ENCODE results near the gene AK5. TPM values are rescaled to one million over a fixed set of nuclear protein-coding genes. Genes with fewer than 3 reads are reported as not detected.

Gene AK5
- total and polyA plus RNA-seq, 2 of the 4 experiments (the other 2 are of a cell fraction), result 22.5 to 25.8 TPM

DNA sequence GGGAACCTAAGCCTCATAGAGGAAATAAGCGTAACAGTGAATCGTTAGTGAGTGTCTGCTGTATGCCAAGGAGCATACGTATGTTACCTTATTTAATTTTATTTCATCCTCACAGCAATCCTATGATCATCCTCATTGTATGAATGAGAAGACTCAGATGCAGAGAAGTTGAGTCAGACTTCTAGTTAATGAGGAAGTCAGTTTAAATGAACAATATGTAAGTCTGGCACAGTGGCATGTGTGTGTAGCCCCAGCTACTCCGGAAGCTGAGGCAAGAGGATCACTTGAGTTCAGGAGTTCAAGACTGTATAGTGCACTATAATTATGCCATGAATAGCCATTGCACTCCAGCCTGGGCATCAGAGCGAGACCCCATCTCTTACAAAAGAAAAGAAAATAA is 252.6 kb downstream of the AK5 start:
- ATAC-seq (ENCODE audit: low read depth), result no peak
- peak overlapping the region; percentile 95 for H4K91ac ChIP-seq (ENCODE audit: insufficient read depth, low read depth, low read length)
- H2AK5ac ChIP-seq (ENCODE audit: low read depth, low read length), result peak overlapping the region; percentile 97
- peak overlapping the region; percentile 87 for H3K14ac ChIP-seq (replicated peaks; ENCODE audit: low read depth, low read length)
- in situ Hi-C loops (cut with MboI; ENCODE audit: low sequenced_read_pairs) (loop anchor here (5.0 kb wide), 1 partner anchor 382 kb away; no protein-coding TSS in a partner anchor), dilution Hi-C loops (cut with HindIII; ENCODE audit: low sequenced_read_pairs, unreplicated experiment) (no loop called here), intact Hi-C loops (cut with micrococcal nuclease) (loop anchor here (5.0 kb wide), 1 partner anchor 317 kb away; the partner anchor contains the start of gene PIGK)
- peaks cover 23% of the 10 kb centered on the region for H3K9me1 ChIP-seq (ENCODE audit: insufficient read depth, low read length)
- H2BK120ac ChIP-seq (ENCODE audit: low read depth, low read length), result peak overlapping the region; percentile 95
- H3K36me3 ChIP-seq (ENCODE audit: control insufficient read depth, insufficient read depth, low read length), result no peaks in the 10 kb centered on the region; the same call in 1 of the 2 replicates
- peak overlapping the region; percentile 74 for H2BK5ac ChIP-seq (ENCODE audit: low read depth, low read length, poor library complexity, severe bottlenecking)
- peak overlapping the region; percentile 17 to 96; a peak in 3 of 4 replicates for H4K8ac ChIP-seq (ENCODE audit: low read depth in 2 of 2, low read length in 2 of 2)
- 80% methylated on average over 1 of the region's 5 CpGs; no CpG with 5 or more reads in 1 of the 2 experiments for WGBS, 2 experiments (ENCODE audit: extremely low coverage in 2 of 2, insufficient read length in 1 of 2)
- no peak for DNase-seq
- H3K27me3 ChIP-seq (ENCODE audit: control insufficient read depth, insufficient read depth, low read length), result no peaks in the 10 kb centered on the region
- no peak overlapping the region for H3K9ac ChIP-seq (ENCODE audit: low read depth, low read length)
- BruUV-seq (replicated peaks), result no TSS peak
- CTCF ChIA-PET, result interaction anchor here (0.7 to 1.8 kb wide), 2 partner anchors 19 to 239 kb away, joined by 3 to 4 read pairs; no protein-coding TSS in a partner anchor
- H2BK15ac ChIP-seq (ENCODE audit: low read depth, low read length), result peak overlapping the region; percentile 94; the same call in 2 of the 3 replicates
- no peaks in the 10 kb centered on the region for H4K20me1 ChIP-seq (ENCODE audit: insufficient read depth, low read length)
- no peak overlapping the region for H3K56ac ChIP-seq (ENCODE audit: extremely low read depth, insufficient read depth, low read length)
- peaks cover 17% of the 10 kb centered on the region for H3K4me1 ChIP-seq (ENCODE audit: control insufficient read depth, insufficient read depth, low read length)
- H3K4me2 ChIP-seq (ENCODE audit: low read depth, low read length), result no peak overlapping the region
- H3K27ac ChIP-seq (ENCODE audit: insufficient read depth, low read length), result no peak overlapping the region
- H3K79me1 ChIP-seq (ENCODE audit: low read depth in 1 of 2, low read length in 2 of 2), result peaks cover 4 to 42% of the 10 kb centered on the region in 2 experiments; a peak in 2 of 4 replicates
- peak overlapping the region; percentile 85; the same call in 1 of the 2 replicates for H4K5ac ChIP-seq (ENCODE audit: low read depth, low read length)
- POLR2A ChIA-PET (ENCODE audit: unreplicated experiment), result no interaction called here
- H3K9me3 ChIP-seq (ENCODE audit: control insufficient read depth, insufficient read depth, low read length), result no peaks in the 10 kb centered on the region
- TF ChIP-seq RFX5 (IDR thresholded peaks at IDR 0.05; ENCODE audit: low read depth, low read length) (no peak), MXI1 (IDR thresholded peaks at IDR 0.05; ENCODE audit: borderline replicate concordance, low read depth, low read length) (no peak), CHD1 (IDR thresholded peaks at IDR 0.05; ENCODE audit: low read depth, low read length) (no peak)
- TF ChIP-seq, protein P1, sequence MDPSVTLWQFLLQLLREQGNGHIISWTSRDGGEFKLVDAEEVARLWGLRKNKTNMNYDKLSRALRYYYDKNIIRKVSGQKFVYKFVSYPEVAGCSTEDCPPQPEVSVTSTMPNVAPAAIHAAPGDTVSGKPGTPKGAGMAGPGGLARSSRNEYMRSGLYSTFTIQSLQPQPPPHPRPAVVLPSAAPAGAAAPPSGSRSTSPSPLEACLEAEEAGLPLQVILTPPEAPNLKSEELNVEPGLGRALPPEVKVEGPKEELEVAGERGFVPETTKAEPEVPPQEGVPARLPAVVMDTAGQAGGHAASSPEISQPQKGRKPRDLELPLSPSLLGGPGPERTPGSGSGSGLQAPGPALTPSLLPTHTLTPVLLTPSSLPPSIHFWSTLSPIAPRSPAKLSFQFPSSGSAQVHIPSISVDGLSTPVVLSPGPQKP (IDR thresholded peaks at IDR 0.05; ENCODE audit: borderline replicate concordance, low read depth, low read length), result no peak
- TF ChIP-seq, protein P2, sequence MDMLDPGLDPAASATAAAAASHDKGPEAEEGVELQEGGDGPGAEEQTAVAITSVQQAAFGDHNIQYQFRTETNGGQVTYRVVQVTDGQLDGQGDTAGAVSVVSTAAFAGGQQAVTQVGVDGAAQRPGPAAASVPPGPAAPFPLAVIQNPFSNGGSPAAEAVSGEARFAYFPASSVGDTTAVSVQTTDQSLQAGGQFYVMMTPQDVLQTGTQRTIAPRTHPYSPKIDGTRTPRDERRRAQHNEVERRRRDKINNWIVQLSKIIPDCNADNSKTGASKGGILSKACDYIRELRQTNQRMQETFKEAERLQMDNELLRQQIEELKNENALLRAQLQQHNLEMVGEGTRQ (IDR thresholded peaks at IDR 0.05; ENCODE audit: low read depth, low read length), result no peak
- peak overlapping the region; percentile 98 for H2BK20ac ChIP-seq (ENCODE audit: low read depth, low read length)
- H2AK9ac ChIP-seq (replicated peaks; ENCODE audit: low read depth, low read length, poor library complexity), result no peak overlapping the region
- H3K4ac ChIP-seq (ENCODE audit: low read depth, low read length), result peak overlapping the region; percentile 98
- no peak overlapping the region for H2AFZ ChIP-seq (replicated peaks; ENCODE audit: low read length, poor library complexity)
- H3K4me3 ChIP-seq (ENCODE audit: insufficient read depth, low read depth, low read length), result no peak overlapping the region
- 0 out of 2 replicates have a peak overlapping the region, but pooled peaks have one; percentile 20 for H3K23ac ChIP-seq (ENCODE audit: low read depth, low read length)
- H3K18ac ChIP-seq (ENCODE audit: low read depth, low read length), result peak overlapping the region; percentile 24; the same call in 1 of the 2 replicates
